Ureter (tissue), 1 donor: Measurements from ENCODE around the gene PLA2G6. TPM values are rescaled to one million over a fixed set of nuclear protein-coding genes. Genes with fewer than 3 reads are reported as not detected.
A peak's percentile ranks its signal among the peaks of the same experiment; 100 is the strongest.

Source experiments
- DNase-seq: peaks from one replicate; pipeline ENCODE4 v3.0.0-alpha.2; 2020; ENCODE audit warnings: low spot score
- total RNA-seq: library from RNA; stranded (reverse); gene quantifications from one replicate; pipeline ENCODE4 v1.2.4, GENCODE V29; 2023
- donor health status: DM: yes; HTN: yes; CAD: no.

PLA2G6 gene
- total RNA-seq, 1 donor from 2014 or later, result 56.4 TPM

DNA sequence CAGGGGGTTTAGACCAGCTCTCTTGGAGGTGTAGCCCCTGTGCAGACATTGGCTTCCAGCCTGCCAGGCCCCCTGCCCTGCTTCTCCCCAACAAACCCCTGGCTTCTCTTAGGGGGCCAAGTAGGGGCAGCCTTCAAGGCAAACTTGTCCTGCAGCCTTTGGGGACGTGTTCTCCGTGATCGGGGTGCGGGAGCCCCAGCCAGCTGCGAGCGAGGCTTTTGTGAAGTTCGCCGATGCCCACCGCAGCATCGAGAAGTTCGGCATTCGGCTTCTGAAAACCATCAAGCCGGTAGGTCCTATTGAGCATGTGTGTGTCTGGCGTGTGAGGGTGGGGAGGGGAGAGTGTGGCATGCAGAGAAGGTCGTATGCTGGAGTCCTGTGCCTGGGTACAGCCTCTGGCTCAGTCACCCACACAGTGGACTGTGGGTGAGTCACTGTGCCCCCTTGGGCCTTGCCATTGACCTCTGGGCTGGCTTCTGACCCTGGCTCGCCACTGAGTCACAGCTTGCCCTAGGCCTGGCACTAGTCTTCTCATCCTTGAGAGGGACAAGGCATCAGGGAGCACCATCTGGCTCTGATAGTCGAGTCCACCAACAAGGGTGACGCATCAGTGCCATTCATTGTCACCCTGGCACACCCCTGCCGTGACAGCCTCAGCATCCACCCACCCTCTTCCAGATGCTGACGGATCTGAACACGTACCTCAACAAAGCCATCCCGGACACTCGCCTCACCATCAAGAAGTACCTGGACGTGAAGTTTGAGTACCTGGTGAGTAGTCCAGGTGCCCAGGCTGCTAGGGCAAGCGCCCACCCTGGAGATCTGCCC lies 109.1 kb downstream of the PLA2G6 start:
- no peak for DNase-seq

DNA sequence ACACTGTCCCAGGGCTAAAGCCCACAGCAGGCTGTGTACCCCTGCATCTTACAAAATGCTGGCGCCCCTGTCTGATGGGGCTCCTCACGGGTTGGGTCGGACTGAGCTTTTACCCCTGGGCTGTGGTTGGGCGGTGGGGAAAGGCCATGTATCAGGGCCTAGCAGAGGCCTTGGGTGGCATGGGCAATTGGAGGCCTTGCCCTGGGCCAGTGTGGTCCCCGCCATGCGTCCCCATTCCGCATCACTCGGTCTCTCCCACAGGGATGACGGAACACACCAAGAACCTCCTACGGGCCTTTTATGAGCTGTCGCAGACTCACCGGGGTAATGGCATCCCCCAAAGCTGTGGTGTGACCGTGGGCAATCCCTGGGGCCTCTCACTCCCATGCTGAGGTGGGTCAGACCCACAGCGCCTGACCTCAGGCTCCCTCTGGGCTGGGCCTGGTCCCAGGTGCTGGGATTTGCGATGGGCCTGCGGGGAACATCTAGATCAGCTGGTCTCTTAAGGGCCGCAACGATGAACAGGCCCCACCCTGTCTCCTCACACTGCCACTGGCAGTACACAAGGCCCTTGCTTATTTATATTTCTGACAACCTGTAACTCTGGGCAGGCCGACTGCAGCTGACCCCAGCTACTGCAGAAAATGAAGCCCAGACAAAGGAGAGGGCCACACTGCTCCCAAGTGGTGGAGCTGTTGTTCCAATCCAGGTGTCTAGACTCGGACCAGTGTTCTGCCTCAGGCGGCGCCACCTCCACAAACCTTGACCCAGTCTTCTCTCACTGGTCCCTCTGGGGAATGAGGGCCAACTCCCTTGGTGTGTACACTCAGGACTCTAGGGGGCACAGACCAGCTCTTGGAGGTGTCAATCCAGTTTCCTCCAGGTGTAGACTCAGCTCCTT lies 110.0 kb downstream of the PLA2G6 start:
- no peak for DNase-seq

DNA sequence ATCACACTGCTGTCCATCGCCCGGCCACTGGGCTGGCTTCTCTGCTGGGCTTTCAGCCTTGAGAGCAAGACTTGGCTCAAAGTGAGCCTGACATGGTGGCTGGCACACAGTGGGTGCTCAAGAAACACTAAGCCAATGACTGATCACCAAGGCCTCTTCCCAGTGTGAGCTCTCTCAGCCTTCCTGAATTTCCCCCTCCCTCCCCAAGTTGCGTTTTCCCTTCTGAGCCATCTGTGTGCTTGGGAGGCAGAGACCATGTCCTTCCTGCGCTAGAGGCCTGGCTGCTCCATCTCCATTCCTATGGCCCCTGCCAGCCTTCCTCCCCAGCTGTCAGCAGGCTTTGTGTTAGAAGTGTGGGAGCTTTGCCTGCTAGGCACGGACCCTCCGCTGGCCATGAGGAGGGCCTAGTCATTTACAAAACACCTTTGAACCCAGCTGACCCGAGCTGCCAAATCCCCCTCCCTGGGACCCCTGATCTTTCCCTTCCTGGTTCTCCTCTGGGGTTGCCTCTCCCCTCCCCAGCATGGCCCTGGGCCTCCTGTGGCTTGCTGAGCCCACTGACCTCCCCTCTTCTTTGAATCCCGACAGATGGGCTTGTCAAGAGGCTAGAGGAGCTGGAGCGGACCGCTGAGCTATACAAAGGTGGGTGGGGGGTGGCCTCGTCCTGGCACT lies 111.2 kb downstream of the PLA2G6 start:
- no peak for DNase-seq

DNA sequence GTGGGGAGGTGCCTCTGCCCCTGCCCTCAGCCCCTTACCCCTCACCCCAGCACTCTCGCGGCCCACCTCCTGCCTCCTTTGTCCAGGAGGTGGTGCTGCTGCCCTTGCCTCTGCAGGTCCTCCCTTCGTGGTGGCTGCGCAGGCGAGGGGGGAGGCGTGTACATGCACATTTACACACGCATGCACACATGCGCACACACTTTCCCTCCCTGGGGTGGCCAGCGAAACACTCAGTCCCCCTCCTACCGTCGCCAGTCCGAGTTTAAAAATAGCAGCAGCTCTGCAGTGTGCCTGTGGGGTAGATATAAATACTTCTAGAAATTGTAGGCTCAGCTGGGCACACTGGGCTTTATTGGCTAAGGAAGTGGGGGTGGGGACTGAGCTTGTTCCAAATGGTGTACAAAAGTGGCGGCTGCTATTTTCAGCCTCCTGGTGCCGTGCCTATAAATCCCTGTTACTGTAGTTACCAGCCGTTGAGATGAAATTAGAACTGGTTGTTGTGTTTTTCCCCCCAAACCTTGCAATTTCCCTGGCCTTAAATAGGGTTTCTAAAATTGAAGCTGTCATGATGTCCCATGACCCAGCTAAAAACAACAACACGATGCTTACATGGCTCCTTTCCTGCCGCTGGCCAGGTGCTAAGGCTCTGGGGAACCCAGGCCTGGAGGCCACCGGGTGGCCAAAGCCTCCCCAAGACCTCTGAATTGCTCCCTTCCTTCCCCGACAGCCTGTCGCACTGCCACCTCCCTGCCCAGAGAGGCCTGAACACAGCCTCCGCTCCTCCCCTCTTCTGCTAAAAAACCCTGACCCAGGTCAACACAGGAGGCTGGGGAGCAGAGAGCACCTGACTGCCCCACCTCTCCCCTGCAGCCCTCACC lies 112.0 kb downstream of the PLA2G6 start:
- DNase-seq, result peak; percentile 71

DNA sequence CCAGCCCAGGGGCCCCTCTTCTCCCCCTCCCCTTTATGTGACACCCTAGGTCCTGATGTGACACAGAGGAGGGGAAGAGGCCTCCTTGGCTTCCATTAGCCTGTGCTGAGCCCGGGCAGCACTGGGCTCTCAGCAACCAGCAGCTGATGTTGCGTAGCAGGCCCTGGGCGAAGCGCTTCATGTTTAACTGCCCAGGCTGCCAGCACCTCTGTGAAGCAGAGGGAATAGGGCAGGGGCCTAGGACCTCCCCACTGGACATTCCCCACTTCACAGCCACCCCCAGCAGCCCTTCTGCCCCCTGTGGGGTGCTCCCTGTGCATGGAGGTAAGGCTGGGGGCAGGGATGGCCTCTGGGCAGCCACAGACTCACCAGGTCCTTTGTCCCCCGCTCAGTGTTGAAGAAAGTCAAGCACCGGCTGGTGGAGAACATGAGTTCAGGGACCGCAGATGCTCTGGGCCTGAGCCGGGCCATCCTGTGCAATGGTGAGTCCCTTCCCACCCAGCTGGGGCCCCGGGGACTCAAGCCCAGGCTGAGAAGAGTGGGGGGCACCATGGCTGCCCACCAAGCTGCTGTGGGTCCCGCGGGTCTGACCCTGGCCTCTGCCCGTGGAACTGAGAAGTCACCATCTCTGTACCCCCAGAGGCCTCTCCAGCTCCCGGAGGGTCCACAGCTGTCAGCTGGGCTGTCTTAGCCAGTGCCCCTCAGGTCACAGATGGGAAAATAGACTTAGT lies 112.8 kb downstream of the PLA2G6 start:
- no peak for DNase-seq

DNA sequence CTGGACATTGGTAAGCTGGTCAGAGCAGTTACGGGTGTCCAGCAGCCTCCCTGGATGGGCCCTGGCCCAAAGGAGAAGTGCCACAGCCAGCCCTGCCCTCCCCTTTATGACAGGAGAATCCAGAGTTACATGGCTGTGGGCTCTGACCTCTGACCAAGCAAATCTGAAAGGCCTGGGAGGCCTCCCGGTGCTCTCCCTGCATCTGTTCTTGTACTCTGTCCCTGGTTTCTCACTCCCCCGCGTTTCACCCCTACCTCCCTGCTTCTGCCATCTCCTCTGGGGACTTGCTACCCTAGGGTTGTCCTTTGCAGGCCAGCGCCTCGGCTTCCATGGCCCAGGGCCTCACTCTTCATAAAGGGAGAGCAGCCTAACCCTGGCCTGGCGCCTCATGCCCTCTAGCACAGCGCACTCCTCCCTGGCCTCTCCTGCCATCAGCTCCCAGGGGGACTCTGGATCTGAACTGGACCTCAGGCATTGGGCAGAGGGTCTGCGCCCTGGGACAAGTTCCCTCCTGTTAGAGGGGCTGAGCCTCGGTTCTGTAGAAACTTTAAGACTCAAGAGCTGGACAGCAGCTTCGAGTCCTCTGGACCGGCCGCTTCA lies 113.8 kb downstream of the PLA2G6 start:
- no peak for DNase-seq

DNA sequence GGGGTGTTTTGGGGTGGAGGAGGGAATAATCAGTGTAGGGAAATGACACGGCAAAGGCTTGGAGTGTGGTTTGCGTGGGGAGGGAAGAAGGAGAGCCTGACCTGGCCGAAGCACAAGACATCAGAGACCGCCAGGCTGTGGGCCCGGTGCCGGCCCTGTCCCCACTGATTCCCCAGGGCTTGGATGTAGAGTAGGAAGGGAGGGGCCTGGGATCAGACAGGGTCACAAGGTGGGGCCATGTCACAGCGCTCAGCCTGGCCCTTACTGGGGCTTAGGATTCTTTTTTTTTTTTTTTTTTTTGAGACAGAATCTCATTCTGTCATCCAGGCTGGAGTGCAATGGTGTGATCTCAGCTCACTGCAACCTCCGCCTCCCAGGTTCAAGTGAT lies 114.6 kb downstream of the PLA2G6 start:
- DNase-seq, result no peak

DNA sequence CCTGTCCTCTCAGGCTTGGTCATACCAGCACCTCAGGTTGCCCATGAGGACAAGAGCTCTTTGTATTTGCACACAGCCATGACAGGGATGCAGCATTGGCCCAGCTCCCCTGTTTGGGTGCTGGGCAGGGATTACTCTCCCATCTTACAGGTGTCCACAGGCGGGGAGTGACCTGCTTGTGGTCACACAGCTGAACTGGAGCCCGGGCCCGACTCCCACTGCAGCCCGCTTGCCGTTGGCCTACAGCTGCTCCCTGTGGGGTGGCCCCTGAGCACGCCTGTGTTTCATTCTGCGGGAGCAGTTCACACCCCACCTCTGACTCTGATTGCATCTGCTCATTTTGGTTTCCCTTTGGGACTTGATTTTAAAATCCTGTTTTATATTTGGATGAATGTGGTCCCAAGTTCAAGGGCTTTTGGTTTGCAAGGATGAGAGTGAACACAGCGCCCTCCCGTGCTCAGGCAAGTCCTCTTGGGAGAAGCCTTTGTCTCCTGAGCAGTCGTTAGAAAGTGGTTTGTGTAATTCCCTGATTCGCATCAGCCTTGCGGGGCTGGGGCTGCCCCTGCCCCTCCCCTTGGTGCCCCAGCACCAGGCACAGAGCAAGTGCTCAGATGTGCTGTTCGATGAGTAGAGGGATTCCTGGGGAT lies 115.1 kb downstream of the PLA2G6 start:
- DNase-seq, result no peak

DNA sequence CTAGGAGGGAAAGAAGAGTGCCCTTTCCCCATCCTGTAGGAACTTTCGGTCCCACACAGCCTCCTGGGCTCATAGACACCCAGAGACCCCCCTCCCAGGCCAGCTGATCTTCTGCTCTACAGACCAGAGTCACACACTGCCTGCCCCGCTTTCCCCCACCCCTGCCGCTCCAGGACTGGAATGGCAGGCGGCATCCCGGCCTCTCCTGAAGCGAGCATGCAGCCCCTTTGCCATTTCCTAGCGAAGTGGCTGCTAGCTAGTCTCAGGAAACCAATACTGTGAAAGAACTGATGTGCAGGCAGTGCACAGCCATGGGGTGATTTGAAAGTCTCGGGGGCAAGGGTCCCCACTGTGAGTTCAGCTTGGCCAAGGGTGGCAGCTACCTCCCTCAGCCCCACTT lies 116.1 kb downstream of the PLA2G6 start:
- DNase-seq, result no peak

DNA sequence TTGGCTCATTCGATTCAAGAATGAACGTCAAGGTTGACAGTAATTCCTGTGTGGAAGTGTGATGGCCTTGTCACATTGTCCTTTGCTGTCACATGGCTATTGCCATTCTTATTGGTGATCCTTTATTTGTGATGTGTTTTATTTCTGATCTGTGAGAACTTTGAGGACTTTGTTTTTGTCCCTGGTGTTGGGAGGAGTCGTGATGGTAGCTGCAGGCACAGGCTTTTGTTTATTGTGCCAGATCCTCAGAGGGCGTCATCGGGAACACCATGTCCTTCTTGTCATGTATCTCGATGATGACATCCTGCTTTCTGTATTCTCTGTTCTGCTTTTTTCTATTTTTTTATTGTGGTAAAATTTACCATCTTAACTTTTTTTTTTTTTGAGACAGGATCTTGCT lies 118.8 kb downstream of the PLA2G6 start:
- no peak for DNase-seq

Other genes starting within 250 kb of the PLA2G6 start
- gene C22orf23, start 228.2 kb downstream of the PLA2G6 start, total RNA-seq, result not detected
- 49.5 TPM for gene POLR2F, start 228.1 kb downstream of the PLA2G6 start, total RNA-seq
- gene SOX10, start 197.3 kb downstream of the PLA2G6 start, total RNA-seq, result 1.0 TPM
- 63.2 TPM for gene PICK1, start 124.4 kb downstream of the PLA2G6 start, total RNA-seq
- 0.26 TPM for gene SLC16A8, start 97.6 kb downstream of the PLA2G6 start, total RNA-seq
- gene BAIAP2L2, start 71.1 kb downstream of the PLA2G6 start, total RNA-seq, result 1.4 TPM
- gene MAFF, start 20.2 kb upstream of the PLA2G6 start, total RNA-seq, result 27.0 TPM
- gene TMEM184B, start 91.2 kb upstream of the PLA2G6 start, total RNA-seq, result 77.7 TPM
- 173 TPM for gene CSNK1E, start 135.6 kb upstream of the PLA2G6 start, total RNA-seq